K562 (cell line): ENCODE measurements around the gene RNF187. TPM values are rescaled to one million over a fixed set of nuclear protein-coding genes. Genes with fewer than 3 reads are reported as not detected.

Experiments
- CBX2 ChIP-seq: fragments of 200-600 bp; sonication (generic); IDR thresholded peaks from one replicate; pipeline ENCODE4 v1.6.1; 2012; ENCODE audit warnings: mild to moderate bottlenecking, low read length, inconsistent platforms; ENCODE audit not compliant: insufficient read depth, poor library complexity, severe bottlenecking
- CTCF ChIP-seq, 3 experiments: IDR thresholded peaks in 2 of 3; conservative IDR thresholded peaks in 1 of 3; 2 replicates each; pipeline ENCODE4 v1.5.1; 2011 to 2012; ENCODE audit warnings: low read length in 3 of 3, mild to moderate bottlenecking in 3 of 3, control low read depth in 2 of 3, improper control_type of control experiment in 1 of 3, inconsistent platforms in 1 of 3, low read depth in 1 of 3, mixed read lengths in 1 of 3, moderate library complexity in 1 of 3; ENCODE audit not compliant: insufficient read depth in 2 of 3
- ELK1 ChIP-seq: sonication (generic); formaldehyde crosslinking; IDR thresholded peaks from 2 replicates; pipeline ENCODE4 v1.8.1; 2022; ENCODE audit warnings: missing genetic modification reagents
- FOXA3 ChIP-seq, 2 experiments: fragments of 450-650 bp in 1 of 2; sonication (generic) in 1 of 2; formaldehyde crosslinking; IDR thresholded peaks in 1 of 2; conservative IDR thresholded peaks in 1 of 2; 2 replicates each; pipeline versions ENCODE4 v1.4.0 to v1.8.0; 2020 to 2022; ENCODE audit warnings: mild to moderate bottlenecking in 2 of 2, missing genetic modification reagents in 1 of 2
- JUN ChIP-seq, 2 experiments: sonication (generic) in 1 of 2; formaldehyde crosslinking in 1 of 2; IDR thresholded peaks; 2 replicates each; pipeline versions ENCODE4 v1.6.1 to v1.8.0; 2012 to 2022; ENCODE audit warnings: borderline replicate concordance in 2 of 2, mild to moderate bottlenecking in 2 of 2, improper control_type of control experiment in 1 of 2, low read depth in 1 of 2, low read length in 1 of 2, missing genetic modification reagents in 1 of 2
- MIER1 ChIP-seq: fragments of 450-650 bp; IDR thresholded peaks from 2 replicates; pipeline ENCODE4 v1.6.1; 2016; ENCODE audit warnings: antibody characterized with exemption, mild to moderate bottlenecking, low read depth
- POLR2G ChIP-seq: fragments of 200-400 bp; formaldehyde crosslinking; IDR thresholded peaks from 2 replicates; pipeline ENCODE4 v1.6.1; 2017; ENCODE audit warnings: low read depth, mild to moderate bottlenecking, antibody characterized with exemption, low read length, moderate library complexity
- THRA ChIP-seq: fragments of 450-650 bp; IDR thresholded peaks from 2 replicates; pipeline ENCODE4 v1.6.1; 2017; ENCODE audit warnings: mild to moderate bottlenecking, moderate library complexity
- THRB ChIP-seq: fragments of 450-650 bp; formaldehyde crosslinking; conservative IDR thresholded peaks from 2 replicates; pipeline ENCODE4 v1.4.0; 2022; ENCODE audit warnings: mild to moderate bottlenecking, missing genetic modification characterization
- ZNF282 ChIP-seq: sonication (generic); formaldehyde crosslinking; IDR thresholded peaks from 2 replicates; pipeline ENCODE4 v1.8.1; 2023; ENCODE audit warnings: missing genetic modification reagents
- ZNF57 ChIP-seq: fragments of 450-650 bp; formaldehyde crosslinking; IDR thresholded peaks from 2 replicates; pipeline ENCODE4 v1.4.0; 2020; ENCODE audit warnings: mild to moderate bottlenecking, moderate library complexity
- polyA plus RNA-seq, 8 experiments: library from polyadenylated mRNA; depleted of rRNA in 4 of 8; stranded (reverse) in 5 of 8; unstranded in 3 of 8; fragments of >200 nt; fragmentation: Nextera tagmentation in 2 of 8; fragmentation: Illumina TruSeq in 1 of 8; extraction: Ambion mirVana in 2 of 8; extraction: Trizol in 1 of 8; gene quantifications; 2 replicates each; pipeline versions ENCODE4 v1.2.1 to v1.2.3, GENCODE V29; 2011 to 2014; ENCODE audit warnings: inconsistent platforms in 1 of 8, missing spikeins in 1 of 8
- total RNA-seq, 7 experiments: library from RNA; depleted of rRNA in 6 of 7; stranded (reverse); fragments of >200 nt in 6 of 7; fragmentation: Illumina TruSeq in 2 of 7; extraction: Trizol in 2 of 7; gene quantifications; 2 replicates each; pipeline versions ENCODE4 v1.2.1 to v1.2.3, GENCODE V29; 2011 to 2021; ENCODE audit warnings: low replicate concordance in 1 of 7
- TF ChIP-seq, protein P1 (sequence below): fragments of 250-450 bp; sonication (Bioruptor Pico); IDR thresholded peaks from 2 replicates; pipeline ENCODE4 v1.8.0; 2021; ENCODE audit warnings: mild to moderate bottlenecking, moderate library complexity
- TF ChIP-seq, protein P2 (sequence below): fragments of 450-650 bp; IDR thresholded peaks from 2 replicates; pipeline ENCODE4 v1.6.1; 2016; ENCODE audit warnings: borderline replicate concordance
- TF ChIP-seq, protein P3 (sequence below): IDR thresholded peaks from 2 replicates; pipeline ENCODE4 v1.6.1; 2011; ENCODE audit not compliant: insufficient read length; ENCODE audit errors: extremely low read depth

RNF187 gene
- total and polyA plus RNA-seq, 9 of the 15 experiments (the other 6 are each of a cell fraction or from before 2014, with no cell fraction given), result 2.3 to 119 (median 41.9) TPM

DNA sequence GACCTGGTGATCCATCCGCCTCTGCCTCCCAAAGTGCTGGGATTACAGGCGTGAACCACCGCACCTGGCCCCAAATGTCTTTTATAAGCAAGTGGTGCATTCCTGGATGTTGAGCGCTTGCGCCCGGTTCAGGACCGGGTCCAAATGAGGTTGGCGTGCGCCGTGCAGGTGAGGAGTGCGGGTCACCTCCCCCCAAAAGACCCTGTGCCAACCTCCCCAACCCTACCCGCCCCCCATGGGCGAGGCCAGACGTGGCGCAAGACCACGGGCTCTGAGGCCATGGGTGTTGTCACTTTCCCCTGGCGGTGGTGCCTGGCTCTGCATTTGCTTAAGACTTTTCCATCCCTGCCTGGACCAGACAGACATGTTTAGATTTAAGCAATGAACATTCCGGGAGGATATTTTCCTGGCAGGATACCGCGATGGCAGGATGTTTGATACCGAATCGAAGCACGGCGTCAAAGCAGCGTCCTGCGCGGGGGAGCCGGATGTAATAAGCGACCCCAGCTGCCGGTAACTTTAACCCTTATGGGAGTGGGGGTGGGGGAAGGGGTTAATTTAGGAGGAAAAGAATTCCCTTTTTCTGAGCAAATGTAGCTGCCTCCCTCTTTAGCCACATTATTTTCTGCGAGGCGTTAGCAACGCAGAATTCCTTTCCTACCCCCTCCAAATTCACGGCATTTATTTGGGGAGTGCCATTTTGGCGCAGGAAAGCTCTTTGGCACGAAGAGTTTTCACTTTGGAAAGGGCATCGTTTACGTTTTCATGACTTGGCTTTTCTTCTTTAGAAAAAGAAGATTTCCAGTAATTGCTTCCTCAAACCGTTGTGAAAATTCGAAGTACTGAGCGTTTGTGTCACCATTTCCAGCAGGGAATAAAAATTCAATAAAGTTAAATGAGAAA is 27.8 kb upstream of the RNF187 start (continued):
- TF ChIP-seq, protein P1, sequence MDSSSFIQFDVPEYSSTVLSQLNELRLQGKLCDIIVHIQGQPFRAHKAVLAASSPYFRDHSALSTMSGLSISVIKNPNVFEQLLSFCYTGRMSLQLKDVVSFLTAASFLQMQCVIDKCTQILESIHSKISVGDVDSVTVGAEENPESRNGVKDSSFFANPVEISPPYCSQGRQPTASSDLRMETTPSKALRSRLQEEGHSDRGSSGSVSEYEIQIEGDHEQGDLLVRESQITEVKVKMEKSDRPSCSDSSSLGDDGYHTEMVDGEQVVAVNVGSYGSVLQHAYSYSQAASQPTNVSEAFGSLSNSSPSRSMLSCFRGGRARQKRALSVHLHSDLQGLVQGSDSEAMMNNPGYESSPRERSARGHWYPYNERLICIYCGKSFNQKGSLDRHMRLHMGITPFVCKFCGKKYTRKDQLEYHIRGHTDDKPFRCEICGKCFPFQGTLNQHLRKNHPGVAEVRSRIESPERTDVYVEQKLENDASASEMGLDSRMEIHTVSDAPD (CRISPR knock-in tag), result no peak
- no peak for TF ChIP-seq CBX2
- TF ChIP-seq THRB, result no peak
- peak; percentile 62; the same call in 1 of the 2 replicates for TF ChIP-seq JUN (IDR thresholded peaks at IDR 0.05; ENCODE audit: borderline replicate concordance, low read depth, low read length)
- TF ChIP-seq JUN (CRISPR knock-in tag; IDR thresholded peaks at IDR 0.05; ENCODE audit: borderline replicate concordance), result no peak
- no peak for TF ChIP-seq MIER1
- no peak for TF ChIP-seq ZNF282 (CRISPR knock-in tag)
- TF ChIP-seq, protein P2, sequence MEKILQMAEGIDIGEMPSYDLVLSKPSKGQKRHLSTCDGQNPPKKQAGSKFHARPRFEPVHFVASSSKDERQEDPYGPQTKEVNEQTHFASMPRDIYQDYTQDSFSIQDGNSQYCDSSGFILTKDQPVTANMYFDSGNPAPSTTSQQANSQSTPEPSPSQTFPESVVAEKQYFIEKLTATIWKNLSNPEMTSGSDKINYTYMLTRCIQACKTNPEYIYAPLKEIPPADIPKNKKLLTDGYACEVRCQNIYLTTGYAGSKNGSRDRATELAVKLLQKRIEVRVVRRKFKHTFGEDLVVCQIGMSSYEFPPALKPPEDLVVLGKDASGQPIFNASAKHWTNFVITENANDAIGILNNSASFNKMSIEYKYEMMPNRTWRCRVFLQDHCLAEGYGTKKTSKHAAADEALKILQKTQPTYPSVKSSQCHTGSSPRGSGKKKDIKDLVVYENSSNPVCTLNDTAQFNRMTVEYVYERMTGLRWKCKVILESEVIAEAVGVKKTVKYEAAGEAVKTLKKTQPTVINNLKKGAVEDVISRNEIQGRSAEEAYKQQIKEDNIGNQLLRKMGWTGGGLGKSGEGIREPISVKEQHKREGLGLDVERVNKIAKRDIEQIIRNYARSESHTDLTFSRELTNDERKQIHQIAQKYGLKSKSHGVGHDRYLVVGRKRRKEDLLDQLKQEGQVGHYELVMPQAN, result no peak
- TF ChIP-seq FOXA3 (CRISPR knock-in tag; conservative IDR thresholded peaks at IDR 0.05 in 1 of 2, IDR thresholded peaks at IDR 0.05 in 1 of 2), result no peak
- TF ChIP-seq ELK1 (CRISPR knock-in tag), result no peak
- TF ChIP-seq THRA, result no peak
- peak; percentile 80 to 88 (median 83) for TF ChIP-seq CTCF (IDR thresholded peaks at IDR 0.05 in 2 of 3, conservative IDR thresholded peaks at IDR 0.05 in 1 of 3; ENCODE audit: insufficient read depth in 2 of 3, low read depth in 1 of 3, low read length in 3 of 3)
- TF ChIP-seq, protein P3, sequence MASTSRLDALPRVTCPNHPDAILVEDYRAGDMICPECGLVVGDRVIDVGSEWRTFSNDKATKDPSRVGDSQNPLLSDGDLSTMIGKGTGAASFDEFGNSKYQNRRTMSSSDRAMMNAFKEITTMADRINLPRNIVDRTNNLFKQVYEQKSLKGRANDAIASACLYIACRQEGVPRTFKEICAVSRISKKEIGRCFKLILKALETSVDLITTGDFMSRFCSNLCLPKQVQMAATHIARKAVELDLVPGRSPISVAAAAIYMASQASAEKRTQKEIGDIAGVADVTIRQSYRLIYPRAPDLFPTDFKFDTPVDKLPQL, result no peak
- TF ChIP-seq POLR2G, result peak; percentile 69
- no peak for TF ChIP-seq ZNF57 (CRISPR knock-in tag)
